ENCODE data around the gene SCNN1B. TPM values are rescaled to one million over a fixed set of nuclear protein-coding genes. Genes with fewer than 3 reads are reported as not detected.
"Not testable (repeated sequence)": the region's sequence is repeated elsewhere in the genome, so short reads cannot be mapped to it uniquely, and the experiment has no call there.

SCNN1B gene
- total and polyA plus RNA-seq, 3 experiments from 2014 or later: not detected

DNA sequence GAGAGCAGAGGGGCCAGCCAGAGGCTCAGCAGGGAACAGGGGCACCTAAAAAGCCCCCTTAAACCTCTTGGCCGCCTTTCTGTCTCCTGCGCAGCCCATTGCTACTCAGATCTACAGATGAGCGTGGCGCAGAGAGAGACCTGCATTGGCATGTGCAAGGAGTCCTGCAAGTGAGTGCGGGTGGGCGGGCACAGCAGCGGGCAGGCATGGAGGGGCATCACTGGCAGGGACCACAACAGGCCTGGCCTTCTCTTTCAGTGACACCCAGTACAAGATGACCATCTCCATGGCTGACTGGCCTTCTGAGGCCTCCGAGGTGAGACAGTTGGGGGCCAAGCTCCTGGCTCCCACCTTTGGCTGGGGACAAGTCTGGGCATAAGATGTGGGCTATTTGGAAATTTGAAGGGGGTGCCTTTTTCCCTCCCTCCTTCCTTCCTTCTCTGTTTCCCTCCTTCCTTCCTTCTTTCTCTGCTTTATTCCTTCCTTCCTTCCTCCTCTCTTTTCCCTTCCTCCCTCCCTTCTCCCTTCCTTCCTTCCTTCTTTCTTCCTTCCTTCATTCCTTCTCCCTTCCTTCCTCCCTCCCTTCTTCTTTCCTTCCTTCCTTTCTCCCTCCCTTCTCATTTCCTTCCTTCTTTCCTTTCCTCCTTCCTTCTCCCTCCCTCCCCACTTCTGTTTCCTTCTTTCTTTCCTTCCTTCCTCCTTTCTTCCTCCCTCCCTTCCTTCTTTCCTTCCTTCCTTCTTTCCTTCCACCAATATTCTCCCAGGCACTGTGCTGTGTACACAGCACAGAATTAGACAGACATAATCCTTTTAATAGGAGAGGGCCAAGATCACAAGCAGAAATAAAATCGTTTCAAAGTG is 75.2 kb downstream of the SCNN1B start:
- Mint-ChIP-seq H3K4me3 (no peak overlapping the region), H3K9me3 (no peaks in the 10 kb centered on the region), H3K4me1 (no peaks in the 10 kb centered on the region), H3K36me3 (no peaks in the 10 kb centered on the region), H3K27ac (no peak overlapping the region), H3K27me3 (peaks cover 0 to 4% of the 10 kb centered on the region in 2 donors)
- Histone ChIP-seq H3K36me3 (ENCODE audit: insufficient read depth, low read length) (no peaks in the 10 kb centered on the region), H3K27ac (ENCODE audit: low read depth, low read length) (no peak overlapping the region), H3K4me1 (ENCODE audit: insufficient read depth, low read length) (no peaks in the 10 kb centered on the region), H3K9me3 (ENCODE audit: low read length) (no peaks in the 10 kb centered on the region), H3K27me3 (ENCODE audit: insufficient read depth, low read length, poor library complexity, severe bottlenecking) (no peaks in the 10 kb centered on the region), H3K4me3 (ENCODE audit: low read length) (no peak overlapping the region)
- no peak for DNase-seq
- ChIA-PET POLR2A (no interaction called here), CTCF (no interaction called here)

DNA sequence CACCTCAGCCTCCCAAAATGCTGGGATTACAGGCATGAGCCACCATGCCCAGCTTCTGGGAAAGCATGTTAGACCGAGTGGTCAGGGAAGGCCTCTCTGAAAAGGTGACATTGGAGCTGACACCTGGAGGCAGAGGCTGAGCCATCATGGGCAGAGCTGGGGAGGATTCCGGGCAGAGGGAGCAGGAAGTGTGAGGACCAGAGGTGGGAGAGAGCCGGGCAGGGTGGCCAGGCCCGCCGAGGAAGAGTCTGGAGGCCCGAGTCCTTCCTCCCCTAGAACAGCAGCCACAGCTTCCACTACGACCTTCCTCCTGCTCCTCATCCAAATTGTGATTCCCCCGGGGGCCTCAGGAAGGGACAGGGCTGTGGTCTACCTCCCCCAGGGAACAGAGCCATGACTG is 76.2 kb downstream of the SCNN1B start:
- no peak for DNase-seq
- Histone ChIP-seq H3K9me3 (ENCODE audit: low read length) (no peaks in the 10 kb centered on the region), H3K4me1 (ENCODE audit: insufficient read depth, low read length) (no peaks in the 10 kb centered on the region), H3K36me3 (ENCODE audit: insufficient read depth, low read length) (no peaks in the 10 kb centered on the region), H3K27ac (ENCODE audit: low read depth, low read length) (no peak overlapping the region), H3K4me3 (ENCODE audit: low read length) (no peak overlapping the region), H3K27me3 (ENCODE audit: insufficient read depth, low read length, poor library complexity, severe bottlenecking) (no peaks in the 10 kb centered on the region)
- H3K4me3 Mint-ChIP-seq: no peak overlapping the region
- H3K4me1 Mint-ChIP-seq: no peaks in the 10 kb centered on the region
- ChIA-PET CTCF (no interaction called here), POLR2A (no interaction called here)
- H3K27ac Mint-ChIP-seq: no peak overlapping the region
- no peaks in the 10 kb centered on the region for H3K36me3 Mint-ChIP-seq
- H3K9me3 Mint-ChIP-seq: no peaks in the 10 kb centered on the region
- H3K27me3 Mint-ChIP-seq: peaks cover 0 to 4% of the 10 kb centered on the region in 2 donors

DNA sequence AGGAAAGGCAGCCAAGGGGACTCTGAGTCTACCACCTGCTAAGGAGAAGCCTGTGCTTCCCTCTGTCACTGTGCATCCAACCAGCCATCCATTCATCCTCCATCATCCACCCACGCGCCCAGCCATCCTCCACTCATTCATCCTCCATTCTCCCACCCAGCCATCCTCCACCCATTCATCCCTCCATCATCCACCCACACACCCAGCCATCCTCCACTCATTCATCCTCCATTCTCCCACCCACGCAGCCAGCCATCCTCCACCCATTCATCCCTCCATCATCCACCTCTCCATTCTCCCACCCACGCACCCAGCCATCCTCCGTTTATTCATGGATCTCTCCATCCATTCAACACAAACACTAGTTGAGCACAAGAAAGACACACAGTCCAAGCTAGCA is 76.8 kb downstream of the SCNN1B start:
- Mint-ChIP-seq H3K27ac (peak overlapping the region in 1 of 8 donors; percentile 17), H3K4me3 (no peak overlapping the region), H3K9me3 (no peaks in the 10 kb centered on the region), H3K4me1 (no peaks in the 10 kb centered on the region), H3K27me3 (peaks cover 0 to 4% of the 10 kb centered on the region in 2 donors), H3K36me3 (no peaks in the 10 kb centered on the region)
- ChIA-PET POLR2A (no interaction called here), CTCF (no interaction called here)
- Histone ChIP-seq H3K36me3 (ENCODE audit: insufficient read depth, low read length) (no peaks in the 10 kb centered on the region), H3K27me3 (ENCODE audit: insufficient read depth, low read length, poor library complexity, severe bottlenecking) (no peaks in the 10 kb centered on the region), H3K27ac (ENCODE audit: low read depth, low read length) (no peak overlapping the region), H3K4me1 (ENCODE audit: insufficient read depth, low read length) (no peaks in the 10 kb centered on the region), H3K9me3 (ENCODE audit: low read length) (no peaks in the 10 kb centered on the region), H3K4me3 (ENCODE audit: low read length) (no peak overlapping the region)
- DNase-seq: no peak

DNA sequence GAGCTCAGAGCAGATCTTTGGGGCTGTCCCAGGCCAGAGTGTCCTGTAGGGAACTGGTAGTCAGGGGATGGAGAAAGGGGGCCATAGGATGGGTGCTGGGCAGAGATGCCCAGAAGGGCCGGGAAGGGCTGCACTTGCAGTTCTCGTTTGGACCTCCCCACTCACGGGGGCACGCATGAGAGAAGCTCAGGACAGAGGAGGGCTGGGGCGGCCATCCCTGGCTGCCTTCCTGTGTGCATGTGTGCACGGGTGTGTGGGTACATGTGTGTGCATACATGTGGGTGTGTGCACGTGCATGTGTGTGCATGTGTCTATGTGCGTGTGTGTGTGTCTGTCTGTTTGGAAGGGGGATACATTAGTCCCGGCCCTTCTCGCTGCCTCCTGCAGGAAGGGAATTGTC is 77.6 kb downstream of the SCNN1B start:
- Mint-ChIP-seq H3K27me3 (peaks cover 0 to 4% of the 10 kb centered on the region in 2 donors), H3K9me3 (no peaks in the 10 kb centered on the region), H3K4me3 (no peak overlapping the region), H3K27ac (no peak overlapping the region), H3K4me1 (no peaks in the 10 kb centered on the region), H3K36me3 (no peaks in the 10 kb centered on the region)
- ChIA-PET POLR2A (no interaction called here), CTCF (no interaction called here)
- Histone ChIP-seq H3K27ac (ENCODE audit: low read depth, low read length) (no peak overlapping the region), H3K4me1 (ENCODE audit: insufficient read depth, low read length) (no peaks in the 10 kb centered on the region), H3K4me3 (ENCODE audit: low read length) (no peak overlapping the region), H3K9me3 (ENCODE audit: low read length) (no peaks in the 10 kb centered on the region), H3K27me3 (ENCODE audit: insufficient read depth, low read length, poor library complexity, severe bottlenecking) (no peaks in the 10 kb centered on the region), H3K36me3 (ENCODE audit: insufficient read depth, low read length) (no peaks in the 10 kb centered on the region)
- no peak for DNase-seq

DNA sequence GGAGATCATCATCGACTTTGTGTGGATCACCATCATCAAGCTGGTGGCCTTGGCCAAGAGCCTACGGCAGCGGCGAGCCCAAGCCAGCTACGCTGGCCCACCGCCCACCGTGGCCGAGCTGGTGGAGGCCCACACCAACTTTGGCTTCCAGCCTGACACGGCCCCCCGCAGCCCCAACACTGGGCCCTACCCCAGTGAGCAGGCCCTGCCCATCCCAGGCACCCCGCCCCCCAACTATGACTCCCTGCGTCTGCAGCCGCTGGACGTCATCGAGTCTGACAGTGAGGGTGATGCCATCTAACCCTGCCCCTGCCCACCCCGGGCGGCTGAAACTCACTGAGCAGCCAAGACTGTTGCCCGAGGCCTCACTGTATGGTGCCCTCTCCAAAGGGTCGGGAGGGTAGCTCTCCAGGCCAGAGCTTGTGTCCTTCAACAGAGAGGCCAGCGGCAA is 78.4 kb downstream of the SCNN1B start:
- CTCF ChIA-PET: no interaction called here
- no peaks in the 10 kb centered on the region for H3K4me1 Mint-ChIP-seq
- no peaks in the 10 kb centered on the region for H3K9me3 ChIP-seq (ENCODE audit: low read length)
- H3K27ac Mint-ChIP-seq: peak overlapping the region in 1 of 8 donors; percentile 47
- H3K36me3 Mint-ChIP-seq: no peaks in the 10 kb centered on the region
- H3K4me1 ChIP-seq (ENCODE audit: insufficient read depth, low read length): no peaks in the 10 kb centered on the region
- POLR2A ChIA-PET: no interaction called here
- peaks cover 0 to 4% of the 10 kb centered on the region in 2 donors for H3K27me3 Mint-ChIP-seq
- H3K27me3 ChIP-seq (ENCODE audit: insufficient read depth, low read length, poor library complexity, severe bottlenecking): no peaks in the 10 kb centered on the region
- no peak overlapping the region for H3K4me3 ChIP-seq (ENCODE audit: low read length)
- H3K9me3 Mint-ChIP-seq: no peaks in the 10 kb centered on the region
- no peak overlapping the region for H3K27ac ChIP-seq (ENCODE audit: low read depth, low read length)
- H3K4me3 Mint-ChIP-seq: no peak overlapping the region
- no peak for DNase-seq
- no peaks in the 10 kb centered on the region for H3K36me3 ChIP-seq (ENCODE audit: insufficient read depth, low read length)

DNA sequence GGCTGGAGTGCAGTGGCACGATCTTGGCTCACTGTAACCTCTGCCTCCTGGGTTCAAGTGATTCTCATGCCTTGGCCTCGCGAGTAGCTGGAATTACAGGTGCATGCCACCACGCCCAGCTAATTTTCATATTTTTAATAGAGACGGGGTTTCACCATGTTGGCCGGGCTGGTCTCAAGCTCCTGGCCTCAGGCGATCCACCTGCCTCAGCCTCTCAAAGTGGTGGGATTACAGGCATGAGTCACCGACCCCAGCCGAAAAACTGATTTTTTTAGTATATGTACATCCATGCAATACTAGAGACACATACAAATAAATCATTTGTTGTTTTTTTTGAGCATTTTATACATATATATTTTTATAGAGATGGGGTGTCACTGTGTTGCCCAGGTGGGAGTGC is 79.6 kb downstream of the SCNN1B start:
- H3K4me3 Mint-ChIP-seq; H3K36me3 Mint-ChIP-seq; H3K9me3 Mint-ChIP-seq; CTCF ChIA-PET; H3K36me3 ChIP-seq (ENCODE audit: insufficient read depth, low read length); H3K27me3 Mint-ChIP-seq; H3K4me1 ChIP-seq (ENCODE audit: insufficient read depth, low read length); H3K4me1 Mint-ChIP-seq; DNase-seq; H3K27ac Mint-ChIP-seq; H3K27ac ChIP-seq (ENCODE audit: low read depth, low read length); H3K27me3 ChIP-seq (ENCODE audit: insufficient read depth, low read length, poor library complexity, severe bottlenecking); POLR2A ChIA-PET; H3K4me3 ChIP-seq (ENCODE audit: low read length); H3K9me3 ChIP-seq (ENCODE audit: low read length): not testable (repeated sequence)

DNA sequence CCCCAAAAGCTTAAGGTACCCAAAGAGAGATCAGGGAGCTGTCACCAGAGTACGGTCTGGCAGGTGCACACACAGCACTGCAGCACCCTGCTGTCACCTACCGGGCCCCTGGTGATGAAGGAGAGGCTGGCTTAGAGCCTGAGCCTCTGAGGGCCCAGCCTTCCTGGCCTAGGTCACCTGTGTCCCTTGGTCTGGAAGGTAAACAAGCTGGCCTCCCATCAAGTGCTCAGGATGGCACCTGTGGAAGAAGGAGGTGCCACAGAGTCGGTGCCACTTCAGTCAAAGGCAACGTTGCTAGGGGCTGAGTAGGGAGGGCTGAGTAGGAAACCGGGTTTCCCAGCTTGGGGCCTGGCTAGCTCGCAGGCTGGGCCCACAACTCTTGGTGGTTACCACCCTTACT is 80.2 kb downstream of the SCNN1B start:
- Mint-ChIP-seq H3K9me3 (no peaks in the 10 kb centered on the region), H3K27ac (no peak overlapping the region), H3K4me3 (no peak overlapping the region), H3K27me3 (peaks cover 0 to 3% of the 10 kb centered on the region in 2 donors), H3K36me3 (no peaks in the 10 kb centered on the region), H3K4me1 (no peaks in the 10 kb centered on the region)
- Histone ChIP-seq H3K9me3 (ENCODE audit: low read length) (no peaks in the 10 kb centered on the region), H3K36me3 (ENCODE audit: insufficient read depth, low read length) (no peaks in the 10 kb centered on the region), H3K27ac (ENCODE audit: low read depth, low read length) (no peak overlapping the region), H3K27me3 (ENCODE audit: insufficient read depth, low read length, poor library complexity, severe bottlenecking) (no peaks in the 10 kb centered on the region), H3K4me1 (ENCODE audit: insufficient read depth, low read length) (no peaks in the 10 kb centered on the region), H3K4me3 (ENCODE audit: low read length) (no peak overlapping the region)
- no peak for DNase-seq
- POLR2A ChIA-PET: no interaction called here
- CTCF ChIA-PET: no interaction called here

DNA sequence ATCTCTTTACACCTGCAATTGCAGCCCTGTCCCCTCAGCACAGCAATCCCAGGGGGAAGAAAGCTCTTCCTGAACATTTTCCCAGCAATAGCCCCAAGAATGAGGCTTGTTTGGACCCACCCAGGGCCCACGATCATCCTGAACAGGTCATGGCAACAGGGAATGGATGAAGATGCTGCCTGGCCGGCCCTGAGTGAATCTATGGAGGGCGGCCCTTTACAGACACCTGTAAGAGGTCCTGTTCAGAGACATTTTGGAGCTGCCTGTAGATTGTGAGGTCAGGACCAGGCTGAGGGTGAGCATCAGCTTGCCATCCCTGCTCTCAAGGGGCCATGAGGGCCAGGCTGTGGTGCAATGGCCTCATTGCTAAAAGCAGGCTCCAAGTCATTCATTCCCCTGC is 81.8 kb downstream of the SCNN1B start:
- no peaks in the 10 kb centered on the region for H3K27me3 ChIP-seq (ENCODE audit: insufficient read depth, low read length, poor library complexity, severe bottlenecking)
- no peaks in the 10 kb centered on the region for H3K4me1 ChIP-seq (ENCODE audit: insufficient read depth, low read length)
- no peak overlapping the region for H3K4me3 ChIP-seq (ENCODE audit: low read length)
- Mint-ChIP-seq H3K27ac (no peak overlapping the region), H3K9me3 (no peaks in the 10 kb centered on the region), H3K36me3 (peaks cover 2 to 10% (median 2%) of the 10 kb centered on the region in 3 donors), H3K27me3 (no peaks in the 10 kb centered on the region), H3K4me1 (no peaks in the 10 kb centered on the region), H3K4me3 (no peak overlapping the region)
- H3K27ac ChIP-seq (ENCODE audit: low read depth, low read length): no peak overlapping the region
- no peaks in the 10 kb centered on the region for H3K36me3 ChIP-seq (ENCODE audit: insufficient read depth, low read length)
- no peak for DNase-seq
- POLR2A ChIA-PET: no interaction called here
- CTCF ChIA-PET: no interaction called here
- H3K9me3 ChIP-seq (ENCODE audit: low read length): no peaks in the 10 kb centered on the region

Data from CD8-positive, alpha-beta memory T cell (primary cell).